Middle frontal gyrus (tissue), 1 donor: ENCODE data around the gene DOCK1.

ENCODE experiments used
- DNase-seq: peaks from one replicate; pipeline ENCODE4 v3.0.0-alpha.2; 2015; ENCODE audit warnings: low spot score; ENCODE audit errors: extremely low spot score

Gene DOCK1

DNA sequence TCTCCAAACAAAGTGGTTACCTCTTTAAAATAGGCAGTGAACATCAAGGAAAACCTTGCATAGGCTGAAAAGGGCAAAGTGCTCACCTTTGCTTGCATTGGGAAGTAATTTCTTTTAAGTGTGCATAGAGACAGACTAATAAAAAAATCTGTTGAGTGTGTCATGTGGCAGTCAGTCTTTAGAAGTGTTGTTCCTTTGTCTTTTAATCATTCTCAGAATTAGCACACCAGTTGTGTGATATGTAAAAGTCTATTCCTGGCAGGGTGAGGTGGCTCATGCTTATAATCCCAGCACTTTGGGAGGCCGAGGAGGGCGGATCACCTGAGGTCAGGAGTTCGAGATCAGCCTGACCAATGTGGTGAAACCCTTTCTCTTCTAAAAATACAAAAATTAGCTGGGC lies 174.2 kb downstream of the DOCK1 start:
- DNase-seq, result no peak

DNA sequence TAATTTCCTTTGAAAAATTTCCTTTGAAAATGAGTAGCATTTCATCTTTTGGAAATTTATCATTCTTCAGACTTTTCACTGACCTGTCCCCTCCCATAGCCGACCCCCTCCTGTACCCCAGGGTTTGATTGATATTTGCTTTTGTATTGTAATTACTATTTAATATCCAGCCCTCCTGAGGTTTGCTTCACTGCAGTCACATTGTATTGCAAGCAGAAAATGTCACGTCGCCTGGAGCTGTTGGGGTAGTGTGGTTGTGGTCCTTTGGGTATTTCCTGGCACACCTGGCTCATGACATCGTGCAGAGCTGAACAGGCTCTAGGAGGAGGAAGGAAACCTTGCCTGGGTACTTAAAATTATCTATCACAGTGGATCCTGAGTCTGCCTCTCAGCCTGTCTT lies 175.1 kb downstream of the DOCK1 start:
- DNase-seq, result no peak

DNA sequence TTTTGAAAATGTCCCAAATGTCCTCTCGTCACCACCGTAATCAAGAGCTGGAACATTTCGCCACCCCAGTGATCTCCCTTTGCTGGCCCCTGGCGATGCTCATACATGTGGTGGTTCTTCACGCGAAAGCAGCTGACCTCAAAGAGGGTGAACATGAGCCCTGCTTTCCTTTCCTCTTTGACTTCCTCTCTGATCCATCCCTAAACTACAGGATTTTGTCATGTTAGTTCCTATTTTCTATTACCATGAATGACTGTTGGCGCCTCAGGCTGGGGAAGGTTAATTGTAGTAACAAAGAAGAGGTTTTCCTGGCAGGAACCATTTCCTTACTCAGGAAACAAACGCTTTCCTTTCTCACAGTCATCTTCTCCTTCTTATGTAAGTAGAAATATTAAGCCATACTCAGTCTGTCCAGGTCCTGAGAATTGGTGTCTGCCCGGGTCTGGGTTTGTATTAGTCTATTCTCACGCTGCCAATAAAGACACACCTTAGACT lies 176.7 kb downstream of the DOCK1 start:
- DNase-seq, result no peak

DNA sequence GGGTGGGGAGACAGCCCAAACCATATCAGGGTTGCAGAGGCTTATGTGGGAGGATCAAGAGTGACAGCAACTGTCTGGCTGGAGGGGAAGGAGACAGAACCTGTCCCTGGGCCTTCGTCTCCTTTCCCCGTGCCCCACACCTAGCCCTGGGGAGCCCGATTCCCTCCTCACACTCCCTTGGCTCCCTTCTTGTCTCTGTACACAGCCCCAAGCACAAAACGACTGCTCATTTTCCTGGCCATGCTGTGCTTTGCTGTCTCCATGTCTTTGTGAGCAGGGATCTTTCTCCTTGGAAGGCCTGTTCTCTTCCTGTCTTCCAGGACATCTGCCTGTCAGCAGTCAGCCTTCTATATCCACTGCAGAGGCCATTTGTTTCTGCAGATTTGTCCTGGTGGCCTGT lies 177.4 kb downstream of the DOCK1 start:
- no peak for DNase-seq

DNA sequence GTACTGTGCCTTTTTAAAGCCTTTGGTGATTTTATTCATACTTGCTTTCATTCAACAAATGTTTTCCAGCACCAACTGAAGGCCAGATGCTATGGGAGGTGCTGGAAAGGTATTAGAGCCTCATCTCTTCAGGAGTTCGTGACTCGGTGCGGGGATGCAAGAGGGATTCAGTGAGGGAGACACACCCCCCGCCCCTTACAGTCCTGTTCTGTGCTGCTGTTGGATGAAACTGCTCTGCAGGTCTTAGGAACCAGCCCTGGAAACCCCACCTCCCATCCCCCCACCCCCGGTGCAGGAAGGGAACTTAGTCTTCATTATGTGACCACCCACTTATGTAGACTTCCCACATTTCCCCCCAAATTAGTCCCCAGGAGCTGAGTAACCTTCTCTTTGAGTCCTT lies 180.7 kb downstream of the DOCK1 start:
- DNase-seq, result no peak

DNA sequence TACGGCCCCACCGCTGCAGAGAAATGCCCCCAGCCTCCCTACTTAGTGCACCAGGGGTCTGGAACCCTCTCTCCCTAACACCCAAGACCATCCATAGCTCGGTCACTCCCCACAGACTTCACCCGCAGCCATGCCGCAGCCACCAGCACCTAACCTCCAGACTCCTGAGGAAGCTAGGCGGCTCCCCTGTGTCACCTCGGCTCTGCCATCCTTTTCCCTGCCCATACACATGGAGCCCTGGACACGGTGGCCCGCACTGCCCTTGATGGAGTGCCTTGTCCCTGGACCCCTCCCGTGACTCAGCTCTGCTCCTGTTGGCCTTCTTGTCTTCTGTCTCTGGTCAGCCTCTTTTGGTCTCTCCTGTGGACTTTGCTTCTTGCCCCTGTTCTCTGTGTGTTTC lies 183.7 kb downstream of the DOCK1 start:
- DNase-seq, result no peak

DNA sequence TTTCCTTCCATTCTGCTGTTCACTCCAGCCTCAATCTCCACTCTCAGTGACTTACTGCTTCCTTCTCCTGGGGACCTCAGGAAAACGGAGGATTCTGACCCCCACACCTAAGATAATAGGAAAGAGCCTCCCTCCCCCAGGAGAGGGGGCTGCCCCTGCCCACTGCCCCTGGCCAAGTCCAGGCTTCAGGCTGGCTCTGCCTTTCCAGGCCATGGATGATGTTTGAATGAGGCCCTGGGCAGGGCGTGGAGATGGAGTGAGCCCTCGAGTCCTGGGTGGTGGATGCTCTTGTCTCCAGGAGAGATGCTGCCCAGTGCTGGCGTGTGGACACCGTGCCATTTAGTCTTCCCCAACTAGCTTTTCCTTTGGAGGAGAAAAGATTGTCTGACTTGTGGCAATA lies 184.2 kb downstream of the DOCK1 start:
- DNase-seq, result no peak

DNA sequence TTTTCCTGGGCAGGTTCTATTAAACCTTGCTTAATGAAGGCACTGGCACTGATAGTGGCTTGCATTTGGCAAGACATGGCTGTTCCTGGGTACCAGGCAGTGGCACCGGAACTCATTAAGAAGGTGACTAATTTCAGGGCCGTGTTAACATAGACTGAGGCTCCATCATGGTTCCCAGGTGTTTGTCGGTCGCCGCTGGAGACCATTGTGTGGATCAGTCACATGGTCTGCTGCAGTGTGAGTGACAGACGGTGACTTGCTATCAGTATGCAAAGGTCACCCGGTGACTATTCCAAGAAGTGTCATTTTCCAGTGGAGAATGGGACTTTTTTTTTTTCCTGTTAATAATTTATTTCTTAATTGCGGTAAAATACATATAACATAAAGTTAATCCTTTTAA lies 184.9 kb downstream of the DOCK1 start:
- no peak for DNase-seq

DNA sequence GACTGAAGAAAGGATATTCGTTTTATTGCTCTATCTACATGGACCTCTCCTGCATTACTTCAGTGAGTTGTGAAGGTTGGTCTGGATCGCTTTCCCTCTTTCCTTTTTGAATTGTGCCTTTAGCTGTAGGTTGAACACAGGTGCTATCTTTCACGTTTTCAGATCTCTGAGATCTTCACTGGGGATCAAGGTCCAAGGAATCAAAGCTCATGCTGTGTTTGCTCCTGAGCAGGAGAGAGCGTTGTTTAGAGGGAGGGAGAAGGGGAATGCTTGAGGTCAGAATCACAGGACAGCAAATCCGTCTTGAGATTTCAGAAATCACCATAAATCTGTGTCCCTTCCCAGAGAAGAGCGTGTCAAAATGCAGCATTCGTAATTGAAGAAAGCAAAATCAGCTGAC lies 186.1 kb downstream of the DOCK1 start:
- DNase-seq, result no peak

DNA sequence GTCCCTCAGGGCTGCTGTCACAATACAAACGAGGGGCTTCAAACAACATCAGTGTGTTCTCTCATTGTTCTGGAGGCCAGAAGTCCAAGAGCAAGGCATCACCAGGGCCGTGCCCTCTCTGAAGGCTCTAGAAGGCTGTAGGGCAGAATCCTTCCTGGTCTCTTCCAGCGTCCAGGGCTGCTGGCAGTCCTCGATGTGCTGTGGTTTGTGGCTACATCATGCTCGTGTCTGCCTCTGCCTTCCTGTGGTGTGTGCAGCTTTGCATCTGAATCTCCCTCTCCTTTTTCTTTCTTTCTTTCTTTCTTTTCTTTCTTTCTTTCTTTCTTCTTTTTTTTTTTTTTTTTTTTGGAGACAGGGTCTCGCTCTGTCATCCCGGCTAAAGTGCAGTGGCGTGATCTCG lies 187.7 kb downstream of the DOCK1 start:
- DNase-seq, result no peak

DNA sequence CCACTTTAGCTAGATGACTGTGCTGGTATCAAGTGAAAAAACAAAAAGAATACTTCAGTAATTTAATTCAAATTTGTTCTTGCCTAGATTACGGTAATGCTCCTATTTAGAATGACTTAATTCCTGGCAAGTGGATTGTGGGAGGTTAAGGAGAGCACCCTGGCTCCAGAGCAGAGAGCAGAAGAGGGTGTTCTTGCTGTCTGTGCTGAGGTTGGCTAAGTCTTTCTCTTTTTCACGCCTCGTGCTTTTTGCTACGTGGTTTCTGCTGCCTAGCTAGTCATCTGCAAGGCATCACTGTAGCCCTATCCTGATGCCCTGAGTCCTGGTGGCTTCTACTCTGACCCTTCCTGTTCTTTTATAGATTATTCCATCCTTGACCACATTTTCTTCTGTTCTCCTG lies 189.8 kb downstream of the DOCK1 start:
- no peak for DNase-seq

DNA sequence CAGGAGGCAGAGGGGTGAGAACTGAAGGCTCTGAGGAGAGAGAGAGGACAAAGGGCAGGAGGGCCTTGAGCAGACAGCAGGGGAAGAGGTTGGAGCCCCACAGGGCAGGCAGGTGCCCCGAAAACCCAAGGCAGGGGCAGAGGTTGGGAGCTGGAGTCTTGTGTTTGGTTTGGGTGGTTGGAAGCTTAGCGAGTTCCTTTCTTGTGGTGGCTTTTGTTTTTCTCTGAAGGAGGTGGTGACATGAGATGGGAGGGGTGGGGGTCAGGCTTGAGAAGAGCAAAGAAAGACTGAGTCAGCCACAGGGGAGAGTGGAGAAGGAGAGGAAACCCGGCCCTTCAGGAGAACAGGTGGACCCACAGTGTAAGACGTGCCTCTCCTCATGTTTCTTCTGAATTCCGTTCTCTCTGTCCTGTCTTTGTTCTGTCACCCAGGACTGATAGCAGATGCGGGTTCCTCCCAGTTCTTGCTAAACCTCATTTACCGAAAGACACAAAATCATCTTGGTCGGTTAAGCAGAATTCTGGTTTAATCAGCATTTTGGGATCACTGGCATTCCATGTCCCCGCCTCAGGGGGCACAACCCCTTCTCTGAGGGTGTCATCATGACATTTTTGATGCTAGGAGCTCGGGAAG lies 195.9 kb downstream of the DOCK1 start:
- no peak for DNase-seq

DNA sequence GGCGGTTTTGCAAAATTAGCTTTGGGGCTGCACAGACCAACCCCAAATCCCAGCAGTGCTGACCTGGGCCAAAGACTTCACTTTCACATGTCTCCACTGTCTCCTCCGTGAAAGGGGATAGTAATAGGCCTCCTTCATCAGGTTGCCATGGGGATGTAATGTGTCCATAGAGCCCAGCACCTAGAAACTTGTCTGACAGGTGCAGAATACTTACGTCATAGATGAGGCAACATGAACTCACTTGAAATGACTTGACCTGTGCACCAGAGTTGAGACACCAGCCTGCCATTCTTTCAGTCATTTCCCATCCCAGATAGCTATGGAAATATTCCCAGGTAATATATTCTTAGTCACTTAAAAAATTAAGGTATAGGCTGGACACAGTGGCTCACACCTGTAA lies 196.9 kb downstream of the DOCK1 start:
- DNase-seq, result no peak

DNA sequence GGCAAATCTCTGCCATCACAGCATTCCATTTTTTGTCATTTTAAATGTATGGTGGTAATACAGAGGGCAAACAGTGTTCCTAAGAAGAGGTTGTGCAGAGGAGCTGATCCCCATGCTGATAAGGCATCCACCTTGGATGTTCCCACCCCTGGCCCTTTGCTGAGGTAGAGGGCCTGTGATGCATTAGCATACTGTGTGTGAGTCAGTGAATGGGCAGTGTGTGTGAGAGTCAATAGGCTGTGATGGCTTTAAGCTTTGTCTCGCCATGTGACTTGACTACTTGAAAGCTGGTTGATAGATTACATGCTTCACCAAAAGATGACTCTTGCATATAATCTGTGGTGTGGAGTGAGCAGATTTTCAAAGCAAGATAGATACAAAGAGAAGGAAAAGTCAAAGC lies 209.9 kb downstream of the DOCK1 start:
- no peak for DNase-seq

DNA sequence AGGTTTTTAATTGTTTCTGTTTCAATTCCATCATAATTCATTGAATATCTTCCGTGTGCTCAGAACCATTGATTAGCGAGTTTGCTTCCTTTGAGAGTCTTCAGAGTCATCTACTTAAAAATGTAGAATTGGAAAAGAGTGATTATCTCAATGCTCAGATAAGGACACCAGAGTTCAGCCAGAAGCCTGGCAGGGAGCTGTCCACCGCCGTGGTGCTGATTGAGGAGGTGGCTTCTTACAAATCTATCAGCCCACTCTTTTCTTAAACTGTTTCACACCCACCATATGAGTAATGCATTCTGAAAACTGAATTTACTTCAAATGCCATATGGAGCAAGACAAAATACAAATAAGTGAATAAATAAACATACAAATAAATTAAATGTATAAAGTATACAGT lies 211.9 kb downstream of the DOCK1 start:
- DNase-seq, result no peak

DNA sequence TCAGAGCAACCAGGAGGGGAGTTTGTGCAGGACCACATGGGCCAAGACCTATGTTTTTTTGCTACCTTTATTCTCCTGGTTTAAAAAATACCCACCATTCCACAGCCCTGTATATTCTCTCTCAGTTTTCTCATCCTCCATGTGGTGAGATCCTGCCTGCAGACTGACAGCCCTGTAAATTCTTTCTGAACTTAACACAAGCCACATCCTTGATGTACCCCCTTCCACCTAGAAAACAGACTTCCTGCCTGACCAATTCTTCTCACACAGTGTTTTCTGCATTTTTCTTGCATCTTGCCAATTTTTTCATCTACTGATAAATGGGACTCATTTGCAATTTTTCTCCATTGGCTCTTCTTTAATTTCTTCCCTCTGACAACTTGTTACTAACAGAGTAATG lies 212.8 kb downstream of the DOCK1 start:
- DNase-seq, result no peak

DNA sequence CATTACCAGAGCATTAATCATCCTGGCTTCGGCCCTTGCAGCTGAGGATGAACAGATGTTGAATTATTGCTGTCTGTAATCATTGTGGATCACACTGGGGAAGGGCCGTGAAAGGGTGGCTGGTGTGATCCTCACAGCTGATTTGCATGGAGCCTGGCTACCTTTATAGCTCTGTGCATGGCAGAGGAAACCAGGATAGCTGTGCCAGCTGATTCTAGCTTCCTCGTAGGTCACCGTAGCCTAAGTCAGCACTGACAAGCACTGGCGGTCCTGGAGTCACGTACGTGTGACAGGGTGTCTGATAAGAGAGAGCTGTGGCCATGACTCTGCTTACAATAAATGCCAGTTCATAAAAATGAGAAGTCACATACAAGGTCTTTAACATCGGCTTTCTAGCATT lies 214.7 kb downstream of the DOCK1 start:
- no peak for DNase-seq

DNA sequence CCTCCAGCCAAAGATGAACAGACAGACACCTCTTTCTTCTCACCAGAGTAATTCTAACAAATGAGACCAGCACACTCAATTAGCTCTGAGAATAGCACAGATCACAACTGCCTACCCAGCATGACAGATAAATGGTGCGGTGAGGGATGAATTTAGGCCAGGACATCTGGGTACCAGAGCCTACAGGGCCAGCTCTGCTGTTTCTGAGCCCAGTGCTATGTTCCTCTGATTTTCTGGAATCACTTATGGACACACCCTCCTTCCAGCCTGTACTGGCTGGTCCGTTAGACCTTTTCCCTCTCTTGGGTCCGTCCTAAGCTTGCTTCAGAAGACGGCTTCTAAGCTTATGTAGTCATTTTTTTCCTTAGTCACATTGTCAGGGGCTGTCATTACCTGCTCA lies 217.6 kb downstream of the DOCK1 start:
- DNase-seq, result no peak

DNA sequence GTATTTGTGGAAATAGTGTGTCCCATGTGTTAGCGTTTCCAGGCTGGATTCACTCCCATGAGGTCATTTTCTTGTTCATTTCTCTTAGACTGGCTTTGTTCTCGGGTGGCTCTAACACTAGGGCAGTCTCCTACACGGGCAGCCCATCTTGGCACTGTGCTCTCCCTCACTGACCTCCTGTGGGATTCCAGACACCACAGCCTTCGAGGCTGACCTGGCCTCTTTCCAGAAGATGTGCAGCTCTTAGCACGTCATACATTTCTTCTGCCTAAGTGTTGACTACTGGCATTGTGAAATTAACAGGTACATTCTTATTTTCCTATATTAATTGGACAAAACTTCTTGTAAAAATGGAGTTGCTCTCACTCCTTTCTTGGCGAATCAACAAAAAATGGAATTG lies 218.4 kb downstream of the DOCK1 start:
- DNase-seq, result no peak

DNA sequence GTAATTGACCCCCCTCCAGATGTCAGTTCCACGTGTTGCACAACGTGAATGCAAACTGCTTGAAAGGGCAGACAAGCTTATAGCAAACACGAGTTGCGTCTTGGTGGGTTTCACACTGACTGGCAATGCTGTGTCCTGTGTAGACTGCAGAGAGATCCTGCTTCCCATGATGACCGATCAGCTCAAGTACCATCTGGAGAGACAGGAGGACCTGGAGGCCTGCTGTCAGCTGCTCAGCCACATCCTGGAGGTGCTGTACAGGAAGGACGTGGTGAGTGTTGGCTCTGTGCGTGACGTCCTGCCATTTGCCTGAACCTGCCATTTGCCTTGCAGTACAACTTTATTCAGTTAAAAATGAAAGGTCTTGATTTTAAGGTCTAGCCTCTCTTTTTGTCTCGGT lies 220.1 kb downstream of the DOCK1 start:
- DNase-seq, result no peak

DNA sequence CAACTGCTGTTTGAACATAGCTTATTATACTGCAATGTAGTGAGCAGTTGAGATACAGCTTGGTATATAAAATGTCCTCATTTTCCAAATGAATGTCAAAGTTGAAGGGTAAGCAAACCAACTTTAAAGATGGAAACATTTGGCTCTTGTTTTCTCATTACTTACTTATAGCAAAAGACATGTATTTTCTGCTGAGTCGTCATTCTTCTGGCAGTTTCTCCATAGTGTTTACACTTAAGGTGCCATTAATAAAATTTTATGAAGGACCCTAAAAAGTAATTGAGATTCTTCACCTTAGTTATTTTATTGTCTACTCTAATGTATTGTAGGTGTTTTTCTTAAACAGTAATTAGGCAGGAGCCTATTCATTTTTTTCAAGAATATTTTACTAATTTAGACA lies 222.6 kb downstream of the DOCK1 start:
- no peak for DNase-seq

DNA sequence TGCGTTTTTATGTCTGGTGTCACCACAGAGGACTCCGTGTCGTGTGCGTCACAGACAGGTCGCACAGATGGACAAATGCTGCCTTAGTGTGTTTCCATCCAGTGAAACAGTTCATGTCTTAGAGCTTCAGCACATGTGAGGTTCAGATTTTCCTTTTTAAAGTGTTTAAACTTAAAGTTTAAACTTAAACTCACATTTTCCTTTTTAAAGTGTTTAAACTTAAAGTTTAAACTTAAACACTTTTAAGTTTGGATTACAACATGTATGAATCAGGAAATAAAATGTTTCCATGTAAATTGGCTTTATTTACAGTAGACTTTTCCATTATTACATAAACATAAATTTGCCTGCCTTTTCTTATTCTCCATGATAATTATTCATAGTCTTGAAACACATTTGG lies 223.9 kb downstream of the DOCK1 start:
- no peak for DNase-seq

DNA sequence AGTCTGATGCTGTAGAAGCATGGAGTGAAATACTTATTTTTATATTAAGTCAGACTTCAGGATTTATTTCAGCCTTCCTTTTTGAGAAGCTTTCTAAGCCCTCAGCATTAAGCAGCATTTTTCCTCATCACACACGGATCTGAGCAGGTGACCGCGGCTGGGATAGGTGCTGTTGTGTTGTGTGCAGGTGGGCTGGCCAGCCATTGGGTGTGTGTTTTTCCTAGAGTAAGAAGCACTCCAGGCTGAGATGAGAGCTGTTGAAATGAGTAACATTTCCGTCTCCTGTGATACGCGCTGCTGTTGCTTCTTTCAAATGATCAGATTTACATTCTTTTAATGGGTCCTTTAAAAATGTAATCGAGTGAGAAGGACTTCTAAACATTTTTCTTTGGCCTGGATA lies 227.2 kb downstream of the DOCK1 start:
- DNase-seq, result no peak

DNA sequence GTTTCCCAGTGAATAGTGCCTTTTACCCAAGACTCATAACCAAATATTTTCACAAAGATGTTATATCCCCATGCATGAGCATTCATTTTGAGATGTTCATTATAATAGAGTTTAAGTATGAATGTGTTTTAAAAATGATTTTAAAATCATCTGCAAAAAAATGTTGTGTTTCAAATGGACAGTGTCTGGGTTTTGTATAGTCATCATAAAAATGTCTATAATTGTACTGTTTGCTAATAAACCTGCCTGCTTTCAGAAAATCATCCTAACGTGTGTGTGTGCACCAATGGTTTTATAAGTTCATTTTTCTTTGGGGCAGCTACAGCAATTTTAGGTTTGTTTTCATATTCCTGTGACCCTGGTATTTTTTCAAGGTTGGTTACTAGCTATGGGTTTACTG lies 228.0 kb downstream of the DOCK1 start:
- DNase-seq, result no peak
